LoVo (cell line): ENCODE measurements around the gene ABLIM1.

ENCODE experiments used
- DNase-seq: peaks from one replicate; pipeline ENCODE4 v3.0.0-alpha.2; 2016; ENCODE audit warnings: low spot score

ABLIM1 gene

GRCh38 chr10:114408112-114408967 lies 249.7 kb downstream of the ABLIM1 start:
- DNase-seq: no peak

- no peak for DNase-seq
These were observed 251.6 kb downstream of the ABLIM1 start for GRCh38 chr10:114406455-114406854.

- peak; percentile 39 for DNase-seq
These were observed 253.1 kb downstream of the ABLIM1 start for GRCh38 chr10:114405011-114405350.

GRCh38 chr10:114404171-114405010 lies 253.7 kb downstream of the ABLIM1 start, which contains the start of gene AFAP1L2:
Gene AFAP1L2 (minus strand): TSS chr10:114404502. CDS start chr10:114404455, 47 bp downstream.
- peak; percentile 62 for DNase-seq

- DNase-seq: peak; percentile 21
These were observed 254.4 kb downstream of the ABLIM1 start for GRCh38 chr10:114403541-114404161.

GRCh38 chr10:114402871-114403540 lies 255.1 kb downstream of the ABLIM1 start:
- no peak for DNase-seq

GRCh38 chr10:114402233-114402632 lies 255.8 kb downstream of the ABLIM1 start:
- no peak for DNase-seq

- no peak for DNase-seq
These were observed 256.8 kb downstream of the ABLIM1 start for GRCh38 chr10:114401195-114401791.

- no peak for DNase-seq
These were observed 258.0 kb downstream of the ABLIM1 start for GRCh38 chr10:114400091-114400490.

- no peak for DNase-seq
These were observed 258.5 kb downstream of the ABLIM1 start for GRCh38 chr10:114399576-114399975.

- no peak for DNase-seq
These were observed 259.3 kb downstream of the ABLIM1 start for GRCh38 chr10:114398587-114399331.

- no peak for DNase-seq
These were observed 260.4 kb downstream of the ABLIM1 start for GRCh38 chr10:114397651-114398145.

GRCh38 chr10:114396464-114396863 lies 261.6 kb downstream of the ABLIM1 start:
- DNase-seq: no peak

- DNase-seq: no peak
These were observed 262.6 kb downstream of the ABLIM1 start for GRCh38 chr10:114395366-114396022.

GRCh38 chr10:114394531-114394930 lies 263.5 kb downstream of the ABLIM1 start:
- no peak for DNase-seq

- no peak for DNase-seq
These were observed 264.2 kb downstream of the ABLIM1 start for GRCh38 chr10:114393886-114394285.

GRCh38 chr10:114393482-114393881 lies 264.6 kb downstream of the ABLIM1 start:
- no peak for DNase-seq

- no peak for DNase-seq
These were observed 265.8 kb downstream of the ABLIM1 start for GRCh38 chr10:114392112-114392835.

- no peak for DNase-seq
These were observed 266.5 kb downstream of the ABLIM1 start for GRCh38 chr10:114391599-114391998.
